Ovary (tissue), 9 donors: ENCODE results near the gene PKD1L1. TPM values are rescaled to one million over a fixed set of nuclear protein-coding genes. Genes with fewer than 3 reads are reported as not detected.
A peak's percentile ranks its signal among the peaks of the same experiment; 100 is the strongest.

ENCODE experiments used
- DNase-seq, 5 donors: peaks; one replicate each; pipeline ENCODE4 v3.0.0-alpha.2; 2019 to 2020
- H3K27ac ChIP-seq, 2 donors: fragments of 200-600 bp; one replicate each; pipeline versions ENCODE4 v1.5.1 to v1.8.0; 2019 to 2022
- H3K27me3 ChIP-seq: fragments of 200-600 bp; one replicate; pipeline ENCODE4 v1.8.0; 2022
- H3K36me3 ChIP-seq: fragments of 200-600 bp; sonication (generic); one replicate; pipeline ENCODE4 v1.5.1; 2019
- H3K4me1 ChIP-seq: one replicate; pipeline ENCODE4 v1.8.1; 2013; ENCODE audit warnings: mild to moderate bottlenecking, moderate library complexity; ENCODE audit not compliant: insufficient read depth
- H3K4me3 ChIP-seq: fragments of 200-600 bp; sonication (generic); one replicate; pipeline ENCODE4 v1.5.1; 2017
- H3K9me3 ChIP-seq, 2 donors: fragments of 200-600 bp in 1 of 2; sonication (generic) in 1 of 2; one replicate each; pipeline versions ENCODE4 v1.5.1 to v1.8.1; 2013 to 2019; ENCODE audit warnings: mild to moderate bottlenecking in 1 of 2, moderate library complexity in 1 of 2
- EP300 ChIP-seq: sonication (generic); formaldehyde crosslinking; IDR thresholded peaks from one replicate; pipeline ENCODE4 v1.6.1; 2017; ENCODE audit warnings: antibody characterized with exemption
- POLR2A ChIP-seq: fragments of 450-650 bp; IDR thresholded peaks from one replicate; pipeline ENCODE4 v1.6.1; 2017; ENCODE audit warnings: antibody characterized with exemption, mild to moderate bottlenecking, moderate library complexity
- WGBS, 3 donors: extraction: QIAGEN DNeasy Blood & Tissue Kit in 1 of 3; methylation state at CpG; one replicate each; pipeline versions ENCODE4 v1.1.5 to v1.1.7; 2013 to 2017; 5-methylcytosine and 5-hydroxymethylcytosine counted together
- intact Hi-C, 4 donors: fragments of 100-400 bp; cut with DNase I; formaldehyde crosslinking; loops; one replicate each; pipeline versions ENCODE4 v1.11.0 to v1.15.1; 2022 to 2023
- polyA plus RNA-seq, 2 donors: library from polyadenylated mRNA; stranded (reverse); fragments of 200-250 nt in 1 of 2; fragments of 350-450 nt in 1 of 2; fragmentation: Illumina TruSeq in 1 of 2; extraction: RNeasy Lipid Tissue Mini Kit (QIAGEN cat#74804) in 1 of 2; gene quantifications; one replicate each; pipeline ENCODE4 v1.2.3, GENCODE V29; 2013 to 2014
- total RNA-seq, 7 donors: library from RNA; depleted of rRNA in 2 of 7; stranded (reverse); fragments of >200 nt in 2 of 7; fragmentation: NEBNext Ultra II Directional in 3 of 7; extraction: Animal tissue kit (Norgen Biotek cat#: 25700) in 3 of 7; gene quantifications; one replicate each; pipeline versions ENCODE4 v1.1.0 to v1.2.4, GENCODE V29; 2016 to 2023
- TF ChIP-seq, protein P1 (sequence below), 3 donors: fragments of 450-650 bp in 2 of 3; fragments of 200-600 bp in 1 of 3; IDR thresholded peaks; one replicate each; pipeline versions ENCODE4 v1.5.1 to v1.8.0; 2016 to 2022; ENCODE audit warnings: antibody characterized with exemption in 3 of 3, mild to moderate bottlenecking in 1 of 3
- donor health status: DM: no; HTN: no; CAD: no; lungs with moderate emphysema.
- donor health status: DM: no; HTN: no; CAD: no.
- donor health status: Bipolar disorder and iron deficiency.
- donor health status: DM: yes; HTN: yes; CAD: no.
- donor health status: DM: no; HTN: no; CAD: no.
- donor health status: DM: yes; HTN: yes; CAD: no.

PKD1L1 gene
- total and polyA plus RNA-seq, 9 donors, result 0.11 to 0.48 (median 0.22) TPM

GRCh38 chr7:47786557-47787248 is 161.6 kb downstream of the PKD1L1 start:
- WGBS, 3 donors, result 5 to 12% (median 6%) methylated on average over 11 of the region's 11 CpGs

GRCh38 chr7:47785923-47786556 is 162.2 kb downstream of the PKD1L1 start:
- Histone ChIP-seq H3K27ac (peak overlapping the region in 1 of 2 donors; percentile 64), H3K27me3 (no peaks in the 10 kb centered on the region), H3K9me3 (no peaks in the 10 kb centered on the region), H3K36me3 (no peaks in the 10 kb centered on the region), H3K4me1 (peaks cover 14% of the 10 kb centered on the region), H3K4me3 (no peak overlapping the region)
- intact Hi-C loops, result no loop called here
- DNase-seq, result no peak
- 93 to 96% (median 96%) methylated on average over 8 of the region's 8 CpGs for WGBS, 3 donors
- TF ChIP-seq POLR2A (no peak), EP300 (no peak)
- TF ChIP-seq, protein P1, sequence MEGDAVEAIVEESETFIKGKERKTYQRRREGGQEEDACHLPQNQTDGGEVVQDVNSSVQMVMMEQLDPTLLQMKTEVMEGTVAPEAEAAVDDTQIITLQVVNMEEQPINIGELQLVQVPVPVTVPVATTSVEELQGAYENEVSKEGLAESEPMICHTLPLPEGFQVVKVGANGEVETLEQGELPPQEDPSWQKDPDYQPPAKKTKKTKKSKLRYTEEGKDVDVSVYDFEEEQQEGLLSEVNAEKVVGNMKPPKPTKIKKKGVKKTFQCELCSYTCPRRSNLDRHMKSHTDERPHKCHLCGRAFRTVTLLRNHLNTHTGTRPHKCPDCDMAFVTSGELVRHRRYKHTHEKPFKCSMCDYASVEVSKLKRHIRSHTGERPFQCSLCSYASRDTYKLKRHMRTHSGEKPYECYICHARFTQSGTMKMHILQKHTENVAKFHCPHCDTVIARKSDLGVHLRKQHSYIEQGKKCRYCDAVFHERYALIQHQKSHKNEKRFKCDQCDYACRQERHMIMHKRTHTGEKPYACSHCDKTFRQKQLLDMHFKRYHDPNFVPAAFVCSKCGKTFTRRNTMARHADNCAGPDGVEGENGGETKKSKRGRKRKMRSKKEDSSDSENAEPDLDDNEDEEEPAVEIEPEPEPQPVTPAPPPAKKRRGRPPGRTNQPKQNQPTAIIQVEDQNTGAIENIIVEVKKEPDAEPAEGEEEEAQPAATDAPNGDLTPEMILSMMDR (IDR thresholded peaks at IDR 0.05), result no peak

More at GRCh38 chr7:47786557-47787248, 161.6 kb downstream of the PKD1L1 start:
- Histone ChIP-seq H3K4me1 (peaks cover 14% of the 10 kb centered on the region), H3K36me3 (no peaks in the 10 kb centered on the region), H3K9me3 (no peaks in the 10 kb centered on the region), H3K27ac (peak overlapping the region; percentile 16 to 64), H3K4me3 (no peak overlapping the region), H3K27me3 (no peaks in the 10 kb centered on the region)
- TF ChIP-seq, protein P1 (IDR thresholded peaks at IDR 0.05), result no peak
- TF ChIP-seq POLR2A, result no peak
- no peak for TF ChIP-seq EP300
- DNase-seq, result peak; percentile 79 to 87 (median 84)
- intact Hi-C loops, result no loop called here

DNA sequence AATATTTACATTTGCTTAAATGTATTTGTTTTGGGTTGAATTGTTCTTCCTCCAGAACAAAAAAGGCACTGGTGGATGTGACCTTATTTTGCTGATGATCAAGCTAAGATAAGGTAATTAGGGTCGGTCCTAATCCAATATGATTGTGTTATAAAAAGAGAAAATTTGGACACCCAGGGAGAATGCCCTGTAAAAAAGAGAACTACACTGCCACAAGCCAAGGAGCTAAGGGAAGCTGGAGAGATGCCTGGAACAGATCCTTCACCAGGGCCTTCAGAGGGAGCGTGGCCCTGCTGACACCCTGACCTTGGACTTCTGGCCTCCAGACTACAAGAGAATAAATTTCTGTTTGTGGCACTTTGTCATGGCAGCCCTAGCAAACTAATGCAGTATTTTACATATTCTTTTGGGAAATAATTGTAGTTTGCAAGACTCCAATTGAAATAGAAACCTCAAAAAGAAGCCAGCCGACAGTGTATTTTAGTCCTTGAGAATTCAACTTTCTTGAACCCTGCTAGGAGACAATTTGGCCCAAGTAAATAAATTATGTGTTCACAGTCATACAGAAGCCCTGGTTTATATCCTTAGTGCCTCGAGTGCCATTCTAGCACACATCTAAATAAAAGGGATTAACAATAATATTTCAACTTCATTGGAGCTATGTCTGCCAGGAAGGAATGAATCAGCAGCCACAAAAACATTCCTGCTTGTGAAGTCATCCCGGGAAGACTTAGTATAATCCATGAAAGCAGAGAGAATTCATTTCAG is 164.6 kb downstream of the PKD1L1 start:
- TF ChIP-seq EP300 (no peak), POLR2A (no peak)
- TF ChIP-seq, protein P1 (IDR thresholded peaks at IDR 0.05), result no peak
- Histone ChIP-seq H3K27ac (peak overlapping the region; percentile 56 to 59), H3K27me3 (no peaks in the 10 kb centered on the region), H3K36me3 (no peaks in the 10 kb centered on the region), H3K4me1 (peaks cover 14% of the 10 kb centered on the region), H3K9me3 (no peaks in the 10 kb centered on the region), H3K4me3 (no peak overlapping the region)
- WGBS, 3 donors, result 12 to 22% (median 19%) methylated on average over 5 of the region's 5 CpGs
- peak in 4 of 5 donors; percentile 63 to 69 (median 67) for DNase-seq
- intact Hi-C loops, result no loop called here

DNA sequence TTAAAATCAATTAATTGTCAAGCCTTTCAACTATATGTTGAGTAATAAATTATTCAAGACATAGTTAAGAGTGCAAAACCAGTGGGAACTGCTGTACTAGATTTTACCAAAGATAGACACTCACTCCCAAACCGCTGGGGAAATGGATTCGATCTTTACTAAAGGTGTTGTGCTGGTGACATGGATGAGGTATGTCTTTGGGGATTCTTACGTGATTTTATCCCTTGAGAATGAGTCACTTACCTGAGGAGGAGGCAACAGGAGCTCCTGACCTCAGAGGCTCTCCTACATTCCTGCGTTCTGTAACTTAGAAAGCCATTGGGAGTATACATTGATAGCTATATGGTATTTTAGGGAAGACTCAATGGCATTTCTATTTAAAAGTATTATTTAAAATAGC is 165.5 kb downstream of the PKD1L1 start:
- 95 to 100% (median 96%) methylated on average over 4 of the region's 4 CpGs for WGBS, 3 donors
- no peaks in the 10 kb centered on the region for H3K36me3 ChIP-seq
- intact Hi-C loops, result no loop called here
- DNase-seq, result no peak
- peaks cover 14% of the 10 kb centered on the region for H3K4me1 ChIP-seq
- H3K4me3 ChIP-seq, result no peak overlapping the region
- H3K27ac ChIP-seq, result peak overlapping the region in 1 of 2 donors; percentile 24
- no peaks in the 10 kb centered on the region for H3K27me3 ChIP-seq
- H3K9me3 ChIP-seq, result no peaks in the 10 kb centered on the region
- TF ChIP-seq EP300 (no peak), POLR2A (no peak)
- TF ChIP-seq, protein P1 (IDR thresholded peaks at IDR 0.05), result no peak
